ENCODE results near the gene MUS81.

DNA sequence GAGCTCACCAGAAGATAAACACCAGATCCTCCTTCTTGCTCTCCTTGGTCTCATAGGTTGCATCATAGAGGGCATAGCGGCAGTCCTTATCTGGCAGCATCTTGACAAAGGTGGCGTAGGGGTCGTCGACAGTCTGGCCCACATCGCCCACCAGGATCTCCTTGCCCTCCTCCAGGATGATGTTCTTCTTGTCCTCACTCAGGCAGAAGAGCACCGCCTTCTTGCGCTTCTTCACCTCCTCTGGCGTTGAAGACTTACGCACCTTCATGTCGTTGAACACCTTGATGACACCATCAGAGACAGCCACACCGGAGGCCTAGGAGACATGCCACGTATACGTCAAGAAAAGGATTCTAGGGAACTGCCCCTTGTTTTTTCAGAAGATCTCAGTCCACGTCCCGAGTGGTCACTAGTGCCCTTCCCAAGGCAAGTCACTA, 4.3 kb upstream of the MUS81 start:
- TF ChIP-seq, protein P1, sequence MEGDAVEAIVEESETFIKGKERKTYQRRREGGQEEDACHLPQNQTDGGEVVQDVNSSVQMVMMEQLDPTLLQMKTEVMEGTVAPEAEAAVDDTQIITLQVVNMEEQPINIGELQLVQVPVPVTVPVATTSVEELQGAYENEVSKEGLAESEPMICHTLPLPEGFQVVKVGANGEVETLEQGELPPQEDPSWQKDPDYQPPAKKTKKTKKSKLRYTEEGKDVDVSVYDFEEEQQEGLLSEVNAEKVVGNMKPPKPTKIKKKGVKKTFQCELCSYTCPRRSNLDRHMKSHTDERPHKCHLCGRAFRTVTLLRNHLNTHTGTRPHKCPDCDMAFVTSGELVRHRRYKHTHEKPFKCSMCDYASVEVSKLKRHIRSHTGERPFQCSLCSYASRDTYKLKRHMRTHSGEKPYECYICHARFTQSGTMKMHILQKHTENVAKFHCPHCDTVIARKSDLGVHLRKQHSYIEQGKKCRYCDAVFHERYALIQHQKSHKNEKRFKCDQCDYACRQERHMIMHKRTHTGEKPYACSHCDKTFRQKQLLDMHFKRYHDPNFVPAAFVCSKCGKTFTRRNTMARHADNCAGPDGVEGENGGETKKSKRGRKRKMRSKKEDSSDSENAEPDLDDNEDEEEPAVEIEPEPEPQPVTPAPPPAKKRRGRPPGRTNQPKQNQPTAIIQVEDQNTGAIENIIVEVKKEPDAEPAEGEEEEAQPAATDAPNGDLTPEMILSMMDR (IDR thresholded peaks at IDR 0.05; ENCODE audit: low read depth, low read length, poor library complexity, severe bottlenecking) = no peak
- no peak for TF ChIP-seq EZH2phosphoT487 (IDR thresholded peaks at IDR 0.05; ENCODE audit: borderline replicate concordance, low read length)

All from DOHH2 (cell line).